Calu3 (cell line): ENCODE measurements around the gene C2CD4B. TPM values are rescaled to one million over a fixed set of nuclear protein-coding genes. Genes with fewer than 3 reads are reported as not detected.

Source experiments
- BruUV-seq: library from RNA; stranded (reverse); fragments of 400-500 nt; replicated peaks from 2 replicates; lab custom pipeline; 2021; lab: Mats Ljungman, UMichigan
- CTCF ChIA-PET: fragments of 300-600 bp; sonication (Branson Sonifier 250); formaldehyde crosslinking; loops from one replicate; lab custom pipeline; 2022; ENCODE audit warnings: antibody characterized with exemption; lab: Charles Lee
- DNase-seq: peaks from one replicate; pipeline ENCODE4 v3.0.0; 2022
- H3K27ac Mint-ChIP-seq: one replicate; pipeline ENCODE4 v1.8.0; 2022; ENCODE audit warnings: mixed read lengths; ENCODE audit not compliant: unreplicated experiment
- H3K27me3 Mint-ChIP-seq: one replicate; pipeline ENCODE4 v1.8.0; 2022; ENCODE audit warnings: mixed read lengths; ENCODE audit not compliant: unreplicated experiment
- H3K36me3 Mint-ChIP-seq: one replicate; pipeline ENCODE4 v1.8.0; 2022; ENCODE audit warnings: mild to moderate bottlenecking, moderate library complexity, mixed read lengths; ENCODE audit not compliant: insufficient read depth, unreplicated experiment
- H3K4me1 Mint-ChIP-seq: one replicate; pipeline ENCODE4 v1.8.0; 2022; ENCODE audit warnings: mild to moderate bottlenecking, low read depth, mixed read lengths; ENCODE audit not compliant: unreplicated experiment
- H3K4me3 Mint-ChIP-seq: one replicate; pipeline ENCODE4 v1.8.0; 2022; ENCODE audit warnings: mild to moderate bottlenecking, low read depth, moderate library complexity, mixed read lengths; ENCODE audit not compliant: unreplicated experiment
- H3K9me3 Mint-ChIP-seq: one replicate; pipeline ENCODE4 v1.8.0; 2022; ENCODE audit warnings: low read depth, mixed read lengths; ENCODE audit not compliant: unreplicated experiment
- CTCF ChIP-seq: fragments of 200-600 bp; IDR thresholded peaks from one replicate; pipeline ENCODE4 v1.8.0; 2022; ENCODE audit warnings: antibody characterized with exemption; ENCODE audit not compliant: unreplicated experiment
- intact Hi-C: fragments of 100-400 bp; cut with micrococcal nuclease; formaldehyde crosslinking; loops from one replicate; pipeline ENCODE4 v1.10.0; 2022; ENCODE audit not compliant: unreplicated experiment
- total RNA-seq: library from RNA; stranded (reverse); gene quantifications from 2 replicates; pipeline ENCODE4 v1.2.3, GENCODE V29; 2022

The C2CD4B gene
- total RNA-seq, 1 experiment from 2014 or later = 29.9 TPM

GRCh38 chr15:62190274-62190673 lies 25.2 kb upstream of the C2CD4B start:
- Mint-ChIP-seq H3K4me3 (no peak overlapping the region), H3K4me1 (peaks cover 9% of the 10 kb centered on the region), H3K27ac (no peak overlapping the region), H3K9me3 (no peaks in the 10 kb centered on the region), H3K36me3 (no peaks in the 10 kb centered on the region), H3K27me3 (no peaks in the 10 kb centered on the region)
- intact Hi-C loops = no loop called here
- CTCF ChIA-PET = no interaction called here
- no TSS peak for BruUV-seq
- DNase-seq = no peak
- no peak for TF ChIP-seq CTCF

GRCh38 chr15:62188744-62189143 lies 23.7 kb upstream of the C2CD4B start:
- intact Hi-C loops = no loop called here
- CTCF ChIA-PET = interaction anchor here (0.6 to 0.7 kb wide), 4 partner anchors 24 to 1826 kb away, joined by 3 to 11 read pairs (median 3); partner anchors contain the start of gene C2CD4B
- no peak for DNase-seq
- Mint-ChIP-seq H3K4me3 (no peak overlapping the region), H3K9me3 (no peaks in the 10 kb centered on the region), H3K4me1 (peaks cover 21% of the 10 kb centered on the region), H3K27ac (no peak overlapping the region), H3K27me3 (no peaks in the 10 kb centered on the region), H3K36me3 (no peaks in the 10 kb centered on the region)
- BruUV-seq = no TSS peak
- TF ChIP-seq CTCF = no peak

- Mint-ChIP-seq H3K9me3 (no peaks in the 10 kb centered on the region), H3K27me3 (no peaks in the 10 kb centered on the region), H3K27ac (no peak overlapping the region), H3K36me3 (no peaks in the 10 kb centered on the region), H3K4me3 (no peak overlapping the region), H3K4me1 (peaks cover 28% of the 10 kb centered on the region)
- DNase-seq = no peak
- CTCF ChIA-PET = interaction anchor here (0.7 to 1.4 kb wide), 4 partner anchors 11 to 152 kb away, joined by 3 read pairs; partner anchors contain the start of gene C2CD4B
- no TSS peak for BruUV-seq
- intact Hi-C loops = no loop called here
- TF ChIP-seq CTCF = no peak
These were observed 22.8 kb upstream of the C2CD4B start for GRCh38 chr15:62187910-62188309.

- BruUV-seq = no TSS peak
- no peak overlapping the region for H3K27ac Mint-ChIP-seq
- H3K9me3 Mint-ChIP-seq = no peaks in the 10 kb centered on the region
- H3K27me3 Mint-ChIP-seq = no peaks in the 10 kb centered on the region
- no peak overlapping the region for H3K4me3 Mint-ChIP-seq
- intact Hi-C loops = no loop called here
- peaks cover 29% of the 10 kb centered on the region for H3K4me1 Mint-ChIP-seq
- no peaks in the 10 kb centered on the region for H3K36me3 Mint-ChIP-seq
- DNase-seq = no peak
- no peak for TF ChIP-seq CTCF
- CTCF ChIA-PET = interaction anchor here (1.4 kb wide), 1 partner anchor 12 kb away, joined by 3 read pairs; no protein-coding TSS in a partner anchor
These were observed 22.3 kb upstream of the C2CD4B start for GRCh38 chr15:62187425-62187824.
